HG03280 (cell line): ENCODE data around the gene MARVELD3.
"Not testable (repeated sequence)": the region's sequence is repeated elsewhere in the genome, so short reads cannot be mapped to it uniquely, and the experiment has no call there.

Source experiments
- ATAC-seq: cut with Tn5 transposase; IDR thresholded peaks from one replicate; pipeline ENCODE4 v1.9.1; 2021; ENCODE audit warnings: mild to moderate bottlenecking, moderate library complexity; ENCODE audit not compliant: unreplicated experiment

The MARVELD3 gene

GRCh38 chr16:71669926-71670536 is 44.0 kb downstream of the MARVELD3 start:
- no peak for ATAC-seq

- no peak for ATAC-seq
These were observed 44.6 kb downstream of the MARVELD3 start for GRCh38 chr16:71670537-71670936.

- no peak for ATAC-seq
These were observed 45.2 kb downstream of the MARVELD3 start for GRCh38 chr16:71671165-71671564.

- no peak for ATAC-seq
These were observed 46.1 kb downstream of the MARVELD3 start for GRCh38 chr16:71672125-71672524.

- ATAC-seq, result no peak
These were observed 47.0 kb downstream of the MARVELD3 start for GRCh38 chr16:71672803-71673581.

GRCh38 chr16:71673582-71673973 is 47.6 kb downstream of the MARVELD3 start:
- no peak for ATAC-seq

GRCh38 chr16:71674229-71674628 is 48.2 kb downstream of the MARVELD3 start:
- no peak for ATAC-seq

- no peak for ATAC-seq
These were observed 49.4 kb downstream of the MARVELD3 start for GRCh38 chr16:71675380-71675779.

- ATAC-seq, result no peak
These were observed 50.3 kb downstream of the MARVELD3 start for GRCh38 chr16:71676236-71676635.

GRCh38 chr16:71681360-71681759 is 55.4 kb downstream of the MARVELD3 start:
- no peak for ATAC-seq

GRCh38 chr16:71684280-71684679 is 58.3 kb downstream of the MARVELD3 start:
- not testable (repeated sequence) for ATAC-seq
